ENCODE measurements around the gene SSTR5.

Gene SSTR5

GRCh38 chr16:1072526-1073261 lies at the start of gene SSTR5:
Gene SSTR5, plus strand, starts transcription at chr16:1072747. Its CDS starts 6,122 bp downstream, at chr16:1078869.
- DNase-seq: no peak

- no peak for DNase-seq
Measured at GRCh38 chr16:1024138-1024537, 48.4 kb upstream of the SSTR5 start.

- DNase-seq: peak in 1 of 2 experiments; percentile 53
Measured at GRCh38 chr16:1025183-1025809, 47.3 kb upstream of the SSTR5 start.

- DNase-seq: no peak
Measured at GRCh38 chr16:1026057-1026783, 46.3 kb upstream of the SSTR5 start.

- DNase-seq: no peak
Measured at GRCh38 chr16:1026784-1027500, 45.6 kb upstream of the SSTR5 start.

GRCh38 chr16:1027501-1027815 lies 45.1 kb upstream of the SSTR5 start:
- DNase-seq: no peak

GRCh38 chr16:1028056-1028455 lies 44.5 kb upstream of the SSTR5 start:
- DNase-seq: no peak

GRCh38 chr16:1028524-1029258 lies 43.9 kb upstream of the SSTR5 start:
- DNase-seq: no peak

- no peak for DNase-seq
Measured at GRCh38 chr16:1029259-1029545, 43.3 kb upstream of the SSTR5 start.

- no peak for DNase-seq
Measured at GRCh38 chr16:1030473-1030901, 42.1 kb upstream of the SSTR5 start.

- no peak for DNase-seq
Measured at GRCh38 chr16:1031666-1032065, 40.9 kb upstream of the SSTR5 start.

- DNase-seq: no peak
Measured at GRCh38 chr16:1032607-1033006, 39.9 kb upstream of the SSTR5 start.

GRCh38 chr16:1033128-1033679 lies 39.3 kb upstream of the SSTR5 start:
- no peak for DNase-seq

GRCh38 chr16:1034230-1035065 lies 38.1 kb upstream of the SSTR5 start:
- no peak for DNase-seq

- no peak for DNase-seq
Measured at GRCh38 chr16:1035066-1035415, 37.5 kb upstream of the SSTR5 start.

GRCh38 chr16:1036166-1036565 lies 36.4 kb upstream of the SSTR5 start:
- DNase-seq: no peak

GRCh38 chr16:1036726-1037393 lies 35.7 kb upstream of the SSTR5 start:
- DNase-seq: no peak

GRCh38 chr16:1037394-1038257 lies 34.9 kb upstream of the SSTR5 start:
- DNase-seq: no peak

- DNase-seq: no peak
Measured at GRCh38 chr16:1038932-1039331, 33.6 kb upstream of the SSTR5 start.

GRCh38 chr16:1039762-1040161 lies 32.8 kb upstream of the SSTR5 start:
- no peak for DNase-seq

Data from NCI-H1930 (cell line).